ENCODE measurements around the gene ANAPC2. TPM values are rescaled to one million over a fixed set of nuclear protein-coding genes. Genes with fewer than 3 reads are reported as not detected.

The ANAPC2 gene
- total RNA-seq, 2 donors from 2014 or later, result 32.5 to 64.5 TPM

DNA sequence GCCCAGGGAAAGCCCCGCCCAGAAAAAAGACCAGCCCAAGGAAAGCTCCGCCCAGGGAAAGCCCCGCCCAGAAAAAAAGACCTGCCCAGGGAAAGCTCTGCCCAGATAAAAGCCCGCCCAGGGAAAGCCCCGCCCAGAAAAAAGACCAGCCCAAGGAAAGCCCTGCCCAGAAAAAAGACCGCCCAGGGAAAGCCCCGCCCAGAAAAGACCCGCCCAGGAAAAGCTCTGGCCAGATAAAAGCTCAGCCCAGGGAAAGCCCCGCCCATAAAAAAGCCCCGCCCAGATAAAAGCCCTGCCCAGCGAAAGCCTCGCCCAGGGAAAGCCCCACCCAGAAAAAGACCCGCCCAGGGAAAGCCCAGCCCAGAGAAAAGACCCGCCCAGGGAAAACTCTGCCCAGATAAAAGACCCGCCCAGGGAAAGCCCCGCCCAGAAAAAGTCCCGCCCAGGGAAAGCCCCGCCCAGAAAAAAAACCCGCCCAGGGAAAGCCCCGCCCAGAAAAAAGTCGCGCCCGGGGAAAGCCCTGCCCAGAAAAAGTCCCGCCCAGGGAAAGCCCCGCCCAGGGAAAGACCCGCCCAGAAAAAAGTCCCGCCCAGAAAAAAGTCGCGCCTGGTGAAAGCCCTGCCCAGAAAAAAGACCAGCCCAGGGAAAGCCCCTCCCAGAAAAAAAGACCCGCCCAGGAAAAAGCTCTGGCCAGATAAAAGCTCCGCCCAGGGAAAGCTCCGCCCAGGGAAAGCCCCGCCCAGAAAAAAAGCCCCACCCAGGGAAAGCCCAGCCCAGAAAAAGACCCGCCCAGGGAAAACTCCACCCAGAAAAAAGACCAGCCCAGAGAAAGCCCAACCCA is 37.5 kb downstream of the ANAPC2 start:
- WGBS, result 40% methylated on average over 34 of the region's 34 CpGs
- Histone ChIP-seq H3K27ac (no peak overlapping the region), H3K9me3 (no peaks in the 10 kb centered on the region), H3K27me3 (replicated peaks; ENCODE audit: insufficient read depth) (peaks cover 12% of the 10 kb centered on the region), H3K36me3 (no peaks in the 10 kb centered on the region), H3K4me1 (replicated peaks) (no peaks in the 10 kb centered on the region), H3K4me3 (no peak overlapping the region)
- no peak for DNase-seq (ENCODE audit: low spot score)
- intact Hi-C loops (cut with DNase I), result no loop called here
- TF ChIP-seq POLR2AphosphoS5 (IDR thresholded peaks at IDR 0.05) (no peak), POLR2A (IDR thresholded peaks at IDR 0.05) (no peak)
- TF ChIP-seq, protein P1, sequence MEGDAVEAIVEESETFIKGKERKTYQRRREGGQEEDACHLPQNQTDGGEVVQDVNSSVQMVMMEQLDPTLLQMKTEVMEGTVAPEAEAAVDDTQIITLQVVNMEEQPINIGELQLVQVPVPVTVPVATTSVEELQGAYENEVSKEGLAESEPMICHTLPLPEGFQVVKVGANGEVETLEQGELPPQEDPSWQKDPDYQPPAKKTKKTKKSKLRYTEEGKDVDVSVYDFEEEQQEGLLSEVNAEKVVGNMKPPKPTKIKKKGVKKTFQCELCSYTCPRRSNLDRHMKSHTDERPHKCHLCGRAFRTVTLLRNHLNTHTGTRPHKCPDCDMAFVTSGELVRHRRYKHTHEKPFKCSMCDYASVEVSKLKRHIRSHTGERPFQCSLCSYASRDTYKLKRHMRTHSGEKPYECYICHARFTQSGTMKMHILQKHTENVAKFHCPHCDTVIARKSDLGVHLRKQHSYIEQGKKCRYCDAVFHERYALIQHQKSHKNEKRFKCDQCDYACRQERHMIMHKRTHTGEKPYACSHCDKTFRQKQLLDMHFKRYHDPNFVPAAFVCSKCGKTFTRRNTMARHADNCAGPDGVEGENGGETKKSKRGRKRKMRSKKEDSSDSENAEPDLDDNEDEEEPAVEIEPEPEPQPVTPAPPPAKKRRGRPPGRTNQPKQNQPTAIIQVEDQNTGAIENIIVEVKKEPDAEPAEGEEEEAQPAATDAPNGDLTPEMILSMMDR (IDR thresholded peaks at IDR 0.05), result no peak

DNA sequence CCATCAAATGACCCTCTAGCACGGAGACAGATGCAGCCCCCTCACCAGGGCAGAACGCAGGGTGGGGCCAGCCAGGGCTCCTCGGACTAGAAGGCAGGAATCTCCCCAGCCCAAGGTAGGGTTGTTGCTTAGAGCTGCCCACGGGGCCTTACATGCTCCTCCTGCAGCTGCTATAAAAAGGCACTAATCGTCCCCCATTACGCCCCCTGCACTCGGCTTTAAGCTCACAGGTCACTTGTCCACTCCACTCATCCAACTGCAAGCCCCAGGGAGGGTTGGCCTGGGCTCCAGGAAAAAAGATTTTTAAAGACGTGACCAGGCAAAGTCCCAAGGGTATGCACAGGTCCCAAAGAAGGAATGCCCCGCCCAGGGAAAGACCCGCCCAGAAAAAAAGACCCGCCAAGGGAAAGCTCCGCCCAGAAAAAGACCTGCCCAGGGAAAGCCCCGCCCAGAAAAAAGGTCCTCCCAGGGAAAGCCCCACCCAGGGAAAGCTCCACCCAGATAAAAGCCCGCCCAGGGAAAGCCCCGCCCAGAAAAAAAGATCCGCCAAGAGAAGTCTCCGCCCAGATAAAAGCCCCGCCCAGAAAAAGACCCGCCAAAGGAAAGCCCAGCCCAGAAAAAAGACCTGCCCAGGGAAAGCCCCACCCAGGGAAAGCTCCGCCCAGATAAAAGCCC is 38.3 kb downstream of the ANAPC2 start:
- Histone ChIP-seq H3K27me3 (replicated peaks; ENCODE audit: insufficient read depth) (peaks cover 15% of the 10 kb centered on the region), H3K27ac (no peak overlapping the region), H3K4me1 (replicated peaks) (no peaks in the 10 kb centered on the region), H3K9me3 (no peaks in the 10 kb centered on the region), H3K4me3 (no peak overlapping the region), H3K36me3 (no peaks in the 10 kb centered on the region)
- intact Hi-C loops (cut with DNase I), result no loop called here
- 68% methylated on average over 20 of the region's 20 CpGs for WGBS
- TF ChIP-seq, protein P1 (IDR thresholded peaks at IDR 0.05), result no peak
- TF ChIP-seq POLR2AphosphoS5 (IDR thresholded peaks at IDR 0.05) (no peak), POLR2A (IDR thresholded peaks at IDR 0.05) (no peak)
- DNase-seq (ENCODE audit: low spot score), result no peak

DNA sequence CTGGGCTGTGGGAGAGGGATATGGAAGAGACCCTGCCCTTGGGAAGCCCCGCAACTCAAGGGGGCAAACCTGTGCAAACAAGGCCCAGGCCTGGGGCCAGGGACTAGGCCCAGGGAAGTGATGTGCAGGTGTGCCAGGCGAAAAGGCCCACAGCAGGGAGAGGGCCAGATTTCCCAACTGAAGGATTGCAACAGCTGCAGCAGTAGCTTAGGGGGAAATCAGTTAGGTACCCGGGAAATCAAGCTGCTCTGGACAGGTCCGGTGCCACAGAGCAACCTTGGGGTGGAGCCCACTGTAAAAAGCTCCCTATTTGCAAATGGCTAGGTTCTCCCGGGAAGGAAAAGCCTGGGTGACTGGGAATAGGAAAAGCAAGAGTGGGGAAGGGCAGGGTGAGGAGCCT is 39.0 kb downstream of the ANAPC2 start:
- H3K9me3 ChIP-seq, result no peaks in the 10 kb centered on the region
- no peak for DNase-seq (ENCODE audit: low spot score)
- H3K27ac ChIP-seq, result no peak overlapping the region
- peaks cover 15% of the 10 kb centered on the region for H3K27me3 ChIP-seq (replicated peaks; ENCODE audit: insufficient read depth)
- no peak overlapping the region for H3K4me3 ChIP-seq
- TF ChIP-seq, protein P1 (IDR thresholded peaks at IDR 0.05), result no peak
- TF ChIP-seq POLR2AphosphoS5 (IDR thresholded peaks at IDR 0.05) (no peak), POLR2A (IDR thresholded peaks at IDR 0.05) (no peak)
- intact Hi-C loops (cut with DNase I), result no loop called here
- WGBS, result 76% methylated on average over 5 of the region's 5 CpGs
- H3K36me3 ChIP-seq, result no peaks in the 10 kb centered on the region
- H3K4me1 ChIP-seq (replicated peaks), result no peaks in the 10 kb centered on the region

GRCh38 chr9:137148661-137149060 is 39.7 kb downstream of the ANAPC2 start:
- 79% methylated on average over 17 of the region's 19 CpGs for WGBS
- no peak for DNase-seq (ENCODE audit: low spot score)
- Histone ChIP-seq H3K36me3 (no peaks in the 10 kb centered on the region), H3K4me1 (replicated peaks) (no peaks in the 10 kb centered on the region), H3K4me3 (no peak overlapping the region), H3K27me3 (replicated peaks; ENCODE audit: insufficient read depth) (peaks cover 15% of the 10 kb centered on the region), H3K9me3 (no peaks in the 10 kb centered on the region), H3K27ac (no peak overlapping the region)
- intact Hi-C loops (cut with DNase I), result no loop called here
- TF ChIP-seq POLR2A (IDR thresholded peaks at IDR 0.05), result no peak
- no peak for TF ChIP-seq POLR2AphosphoS5 (IDR thresholded peaks at IDR 0.05)

DNA sequence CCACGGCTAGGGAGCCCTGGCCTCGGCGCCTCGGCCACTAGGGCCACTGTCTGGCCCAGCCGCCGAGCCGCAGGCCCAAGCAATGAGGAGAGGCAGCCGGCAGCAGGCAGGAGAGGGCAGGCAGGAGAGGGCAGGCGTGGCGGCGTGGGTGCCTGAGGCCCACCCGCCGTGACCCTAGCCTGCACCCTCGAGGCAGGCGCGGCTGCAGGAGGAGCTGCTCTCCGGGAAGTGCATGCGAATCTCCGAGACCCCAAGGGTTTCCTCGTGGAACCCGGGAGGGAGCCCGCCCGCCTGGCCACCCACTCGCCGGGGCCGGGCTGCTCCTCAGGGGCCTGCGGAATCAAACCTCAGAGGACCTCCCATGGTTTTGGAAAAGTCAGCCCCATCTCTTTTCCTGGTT is 40.1 kb downstream of the ANAPC2 start:
- H3K27me3 ChIP-seq (replicated peaks; ENCODE audit: insufficient read depth), result peaks cover 18% of the 10 kb centered on the region
- no peak for DNase-seq (ENCODE audit: low spot score)
- H3K36me3 ChIP-seq, result no peaks in the 10 kb centered on the region
- 65% methylated on average over 24 of the region's 27 CpGs for WGBS
- no peak overlapping the region for H3K27ac ChIP-seq
- no peaks in the 10 kb centered on the region for H3K9me3 ChIP-seq
- intact Hi-C loops (cut with DNase I), result no loop called here
- TF ChIP-seq, protein P1 (IDR thresholded peaks at IDR 0.05), result no peak
- TF ChIP-seq POLR2A (IDR thresholded peaks at IDR 0.05) (no peak), POLR2AphosphoS5 (IDR thresholded peaks at IDR 0.05) (no peak)
- H3K4me1 ChIP-seq (replicated peaks), result no peaks in the 10 kb centered on the region
- no peak overlapping the region for H3K4me3 ChIP-seq

Data from prostate gland (tissue), 2 donors.